Mesenteric fat pad (tissue), 1 donor: ENCODE measurements around the gene TSPAN31. TPM values are rescaled to one million over a fixed set of nuclear protein-coding genes. Genes with fewer than 3 reads are reported as not detected.
A peak's percentile ranks its signal among the peaks of the same experiment; 100 is the strongest.

ENCODE experiments used
- DNase-seq: peaks from one replicate; pipeline ENCODE4 v3.0.0-alpha.2; 2020; ENCODE audit warnings: low spot score
- total RNA-seq: library from RNA; stranded (reverse); fragmentation: NEBNext Ultra II Directional; extraction: Animal tissue kit (Norgen Biotek cat#: 25700); gene quantifications from one replicate; pipeline ENCODE4 v1.2.1, GENCODE V29; 2021
- donor health status: DM: yes; HTN: yes; CAD: no.

The TSPAN31 gene
- total RNA-seq, 1 donor from 2014 or later = 35.0 TPM

DNA sequence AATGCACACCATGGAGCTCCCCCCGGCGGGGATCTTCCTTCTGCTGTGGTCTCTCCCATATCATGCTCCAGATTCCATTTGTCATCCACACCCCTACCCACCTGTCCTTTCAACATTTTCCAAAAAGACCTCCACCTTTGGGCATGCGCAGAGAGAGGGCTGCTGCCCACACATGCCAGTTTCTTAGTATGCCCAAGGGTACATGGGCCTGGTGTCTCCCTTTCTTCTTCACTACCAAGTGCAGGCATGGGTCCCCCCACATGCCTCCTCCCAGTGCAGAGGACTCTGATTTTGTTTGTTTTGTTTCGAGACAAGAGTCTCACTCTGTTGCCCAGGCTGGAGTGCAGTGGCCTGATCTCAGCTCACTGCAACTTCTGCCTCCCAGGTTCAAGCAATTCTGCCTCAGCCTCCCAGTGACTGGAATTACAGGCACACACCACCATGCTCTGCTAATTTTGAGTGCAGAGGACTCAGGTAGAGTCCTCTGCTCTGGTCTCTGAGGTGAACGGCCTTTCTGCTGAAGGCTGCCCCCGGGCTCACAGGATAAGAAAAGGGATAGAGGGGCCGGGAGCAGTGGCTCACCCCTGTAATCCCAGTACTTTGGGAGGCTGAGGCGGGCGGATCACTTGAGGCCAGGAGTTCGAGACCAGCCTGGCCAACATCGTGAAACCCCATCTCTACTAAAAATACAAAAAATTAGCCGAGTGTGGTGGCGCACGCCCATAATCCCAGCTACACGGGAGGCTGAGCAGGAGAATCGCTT lies 22.8 kb upstream of the TSPAN31 start:
- peak; percentile 47 for DNase-seq

DNA sequence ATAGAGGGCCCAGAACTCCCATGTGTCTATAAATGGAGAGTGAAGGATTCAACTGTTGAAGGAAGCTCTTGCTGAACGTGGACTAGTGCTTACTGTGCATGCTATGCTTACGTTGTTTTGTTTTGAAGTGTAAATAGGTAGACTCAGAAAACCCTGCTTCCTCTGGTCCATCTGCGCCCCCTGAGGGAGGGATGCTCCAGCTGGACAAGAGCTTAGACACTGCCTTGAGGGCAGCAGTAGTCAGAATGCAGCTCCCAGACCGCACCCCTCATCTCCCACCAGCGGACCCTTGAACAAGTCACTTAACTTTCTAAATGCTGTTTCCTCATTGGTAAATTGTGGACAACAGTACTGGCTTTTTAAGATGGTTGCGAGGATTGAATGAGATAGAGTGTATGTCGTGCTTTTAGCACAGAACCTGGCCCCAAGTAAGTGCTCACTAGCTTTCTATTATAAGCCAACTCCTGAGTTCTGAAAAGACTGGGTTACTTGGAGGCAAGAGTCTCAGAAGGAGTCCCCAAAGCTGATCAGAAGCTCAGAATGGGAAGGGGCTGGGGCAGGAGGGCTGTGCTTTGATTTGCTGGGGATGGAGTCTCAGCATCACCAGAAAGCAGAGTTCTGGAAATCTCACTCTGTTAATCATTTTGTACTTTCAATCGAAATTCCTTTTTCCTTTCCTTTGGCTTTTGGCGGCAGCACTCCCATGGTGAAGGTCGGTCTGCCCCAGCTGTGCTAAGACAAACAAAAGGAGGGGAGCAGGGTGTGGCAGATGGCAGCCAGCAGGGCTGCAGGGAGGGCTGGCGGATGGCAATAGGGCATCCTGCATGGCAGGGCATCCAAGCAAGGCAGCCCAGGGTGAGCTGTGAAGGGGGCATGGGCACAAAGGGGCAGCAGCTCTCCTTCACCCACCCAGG lies 21.9 kb upstream of the TSPAN31 start:
- DNase-seq = peak; percentile 74

DNA sequence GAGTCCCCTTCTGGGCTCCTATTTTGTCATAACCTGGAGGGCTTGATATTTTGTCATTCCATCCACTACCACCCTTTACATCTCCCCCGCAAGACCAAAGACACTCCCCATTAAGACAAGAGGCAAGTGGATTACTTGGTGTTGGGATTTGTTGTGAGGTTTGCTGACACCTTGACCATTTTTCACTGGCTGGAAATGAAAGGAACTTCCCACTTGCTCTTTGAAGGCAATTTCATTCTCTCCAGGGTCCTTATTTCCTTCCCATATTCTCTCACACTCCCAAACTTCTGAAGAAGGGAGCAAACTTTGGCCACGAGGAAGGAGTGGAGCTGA lies 21.2 kb upstream of the TSPAN31 start:
- DNase-seq = no peak

DNA sequence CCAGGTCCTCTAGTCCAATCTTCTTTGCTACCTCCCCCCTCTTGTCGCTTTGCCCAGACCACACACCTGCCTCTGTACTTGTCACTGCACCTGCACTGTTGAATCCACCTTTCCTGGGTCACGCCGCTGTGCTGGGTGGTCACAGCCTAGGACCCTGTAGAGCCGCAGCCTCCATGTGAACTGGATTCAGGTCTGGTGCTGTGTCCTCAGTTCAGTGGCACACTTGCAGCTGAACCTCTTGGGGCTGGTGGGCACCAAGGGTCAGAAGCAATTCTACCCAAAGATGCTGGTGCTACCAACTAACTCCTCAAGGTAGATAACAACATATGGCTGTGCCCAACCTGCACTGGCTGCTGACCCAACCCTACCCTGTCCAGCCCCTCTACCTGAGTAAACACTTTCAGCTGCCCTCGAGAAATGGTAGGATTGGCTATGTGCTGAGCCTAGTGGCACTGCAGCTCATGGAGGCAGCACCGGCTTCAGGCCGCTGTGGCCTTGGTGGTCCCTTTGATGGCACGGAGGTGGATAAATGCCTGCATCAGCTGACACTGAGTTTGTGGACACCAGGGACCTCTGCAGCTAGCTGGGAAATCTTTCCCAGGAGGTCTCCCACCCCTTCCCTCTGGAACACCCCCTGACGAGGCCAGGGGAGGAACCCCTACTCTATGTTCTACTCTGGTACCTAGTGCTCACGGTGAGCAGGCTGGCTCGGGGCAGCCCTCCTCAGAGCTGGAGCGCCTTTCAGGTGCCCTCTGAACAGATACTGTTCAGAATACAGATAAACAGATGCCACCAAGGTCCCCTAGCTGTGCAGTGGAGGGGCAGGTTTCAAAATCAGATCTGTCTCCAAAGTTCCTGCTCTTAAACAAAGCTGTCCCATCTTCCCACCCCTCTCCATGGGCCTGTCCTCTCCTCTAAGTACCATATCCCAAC lies 20.6 kb upstream of the TSPAN31 start:
- no peak for DNase-seq

DNA sequence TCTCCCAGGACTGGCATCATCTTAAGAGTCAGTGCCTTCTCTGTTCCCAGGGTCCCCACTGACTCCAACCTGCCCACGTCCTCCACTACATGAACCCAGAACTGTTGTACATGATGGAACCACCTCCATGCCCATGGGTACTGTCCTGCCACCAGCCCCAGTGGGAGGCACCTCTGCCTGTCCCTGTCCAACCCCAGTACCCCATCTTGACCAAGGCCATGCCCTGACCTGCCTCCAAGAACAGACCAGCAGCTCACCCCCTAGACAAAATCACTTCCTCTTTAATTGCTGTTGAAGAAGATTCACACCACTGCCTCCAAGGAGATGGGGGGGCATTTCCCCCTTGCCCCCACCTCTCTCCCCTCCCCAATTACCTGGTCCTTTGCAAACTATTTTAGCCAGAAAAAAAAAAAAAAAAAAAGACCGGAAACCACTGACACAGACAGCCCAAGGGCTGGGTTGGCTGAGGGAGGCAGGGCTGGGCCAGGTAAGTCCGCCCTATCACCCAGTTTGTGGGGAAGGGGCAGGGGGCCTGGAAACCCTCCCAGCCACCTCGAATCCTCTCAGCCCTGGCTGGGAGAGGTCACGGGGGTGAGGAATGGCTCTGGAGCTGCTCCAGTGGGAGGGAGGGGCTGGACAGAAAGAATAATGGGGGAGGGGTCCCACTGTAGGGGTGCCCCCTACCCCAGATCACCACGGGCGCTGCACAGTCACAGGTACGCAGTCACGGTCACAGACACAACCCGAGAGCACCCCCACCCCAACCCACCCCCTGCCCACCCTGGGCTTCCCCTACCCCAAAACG lies 19.7 kb upstream of the TSPAN31 start:
- DNase-seq = peak; percentile 65

DNA sequence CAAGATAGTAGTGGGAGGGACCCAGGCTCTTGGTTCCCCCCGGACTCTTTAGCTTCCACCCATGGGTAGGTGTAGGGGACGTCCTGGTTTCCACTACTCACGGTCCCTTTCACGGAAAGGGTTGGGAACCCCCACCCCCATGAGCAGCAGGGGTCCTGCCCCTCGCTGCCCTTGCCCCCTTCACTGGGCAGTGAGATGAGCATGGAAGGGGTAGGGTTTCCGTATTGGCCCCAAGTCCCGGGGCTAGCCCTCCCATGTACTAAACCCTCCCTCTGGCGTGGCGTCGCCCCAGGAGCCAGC lies 19.0 kb upstream of the TSPAN31 start:
- no peak for DNase-seq

DNA sequence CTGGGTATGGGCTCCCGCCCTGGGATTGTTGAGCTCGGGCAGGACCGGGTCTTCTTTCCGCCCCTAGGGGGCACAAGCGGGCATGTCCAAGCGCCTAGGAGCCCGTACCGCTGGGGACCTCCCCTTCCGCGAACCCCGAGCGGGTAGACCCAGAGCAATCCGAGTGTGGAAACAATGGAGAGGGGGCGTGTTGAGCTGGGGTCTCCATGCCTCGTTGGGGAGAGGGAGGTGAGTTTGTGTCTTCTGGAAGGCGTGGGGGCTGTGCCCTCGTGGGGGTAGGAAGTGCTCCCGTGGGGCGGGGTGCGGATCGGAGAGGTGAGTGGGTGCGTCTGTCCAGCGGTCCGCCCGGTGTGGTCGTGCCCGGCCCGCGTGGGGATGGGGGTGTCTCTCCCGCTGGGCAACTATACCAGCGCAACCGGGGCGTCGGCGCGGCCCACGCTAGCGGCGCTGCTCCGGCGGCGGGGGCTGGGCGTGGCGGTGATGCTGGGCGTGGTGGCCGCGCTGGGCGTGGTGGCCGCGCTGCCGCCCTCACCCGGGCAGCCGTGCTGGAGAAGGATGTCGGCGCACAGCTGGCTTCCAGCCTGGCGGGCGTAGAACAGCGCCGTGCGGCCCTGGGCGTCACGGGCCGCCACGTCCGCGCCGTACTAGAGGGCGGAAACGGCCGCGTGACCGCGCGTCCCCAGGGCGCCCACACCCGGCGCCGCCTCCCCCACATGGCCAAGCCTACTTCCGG lies 18.5 kb upstream of the TSPAN31 start:
- peak; percentile 93 for DNase-seq

DNA sequence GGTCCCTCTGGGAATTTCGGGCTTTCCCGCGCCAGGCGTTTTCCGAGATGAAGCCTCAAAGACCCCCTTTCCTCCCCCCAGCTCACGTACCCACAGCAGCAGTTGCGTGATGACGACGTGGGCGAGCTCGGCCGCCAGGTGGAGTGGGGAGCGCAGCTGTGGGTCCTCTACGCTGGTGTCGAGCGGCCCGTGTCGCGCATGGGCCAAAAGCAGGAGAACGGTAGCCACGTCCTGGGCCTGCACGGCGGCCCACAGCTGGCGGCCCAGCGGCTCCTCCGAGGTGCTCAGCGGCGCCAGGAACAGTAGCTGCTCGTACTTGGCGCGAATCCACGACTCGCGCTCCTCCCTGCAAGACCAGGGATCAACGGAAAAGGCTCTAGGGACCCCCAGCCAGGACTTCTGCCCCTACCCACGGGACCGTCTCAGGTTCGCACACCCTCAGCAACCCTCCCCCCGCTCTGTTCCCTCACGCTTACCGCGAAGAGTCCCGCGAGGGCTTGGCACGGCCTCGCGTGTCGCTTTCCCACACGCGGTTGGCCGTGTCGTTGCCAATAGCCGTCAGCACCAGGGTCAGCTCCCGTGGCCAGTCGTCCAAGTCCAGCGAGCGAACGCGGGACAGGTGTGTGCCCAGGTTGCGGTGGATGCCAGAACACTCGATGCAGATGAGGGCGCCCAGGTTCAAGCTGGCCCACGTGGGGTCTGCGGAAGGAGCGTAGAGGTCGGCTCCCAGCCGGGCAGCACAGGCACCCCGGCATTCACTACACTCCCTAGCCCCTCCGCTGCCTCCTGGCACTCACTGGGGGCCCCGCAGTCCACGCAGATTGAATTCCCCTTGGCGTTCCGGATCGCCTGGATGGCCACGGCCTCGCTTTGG lies 17.7 kb upstream of the TSPAN31 start:
- peak; percentile 87 for DNase-seq

DNA sequence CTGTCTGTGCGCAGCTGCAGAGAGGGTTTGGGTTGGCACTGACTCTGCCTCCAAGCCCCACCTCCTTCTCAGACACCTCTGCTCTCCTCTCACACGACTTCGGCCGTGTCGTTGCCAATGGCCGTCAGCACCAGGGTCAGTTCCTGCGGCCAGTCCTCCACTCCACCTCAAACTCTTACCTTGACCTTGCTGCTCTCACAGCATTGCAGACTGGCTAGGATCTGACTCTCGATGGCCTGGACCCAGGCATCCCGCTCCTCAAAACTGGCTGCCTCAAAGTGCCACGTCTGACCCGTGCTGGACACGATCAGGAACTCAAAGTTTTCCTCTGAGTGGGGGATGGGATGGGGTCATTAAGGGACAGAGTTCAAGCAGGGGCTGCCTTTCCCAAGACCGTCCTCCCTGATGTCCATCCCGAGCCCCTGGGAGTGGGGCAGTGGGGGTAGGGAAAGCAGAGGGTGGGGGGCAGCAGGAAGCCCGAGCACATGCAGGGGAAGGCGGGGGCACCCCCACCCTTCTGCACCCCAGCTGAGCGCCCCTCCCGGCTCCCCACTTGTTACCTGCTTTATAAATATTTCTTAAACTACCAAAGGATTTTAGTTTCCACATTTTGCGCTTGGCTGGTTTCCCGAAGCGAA lies 17.0 kb upstream of the TSPAN31 start:
- peak; percentile 65 for DNase-seq

DNA sequence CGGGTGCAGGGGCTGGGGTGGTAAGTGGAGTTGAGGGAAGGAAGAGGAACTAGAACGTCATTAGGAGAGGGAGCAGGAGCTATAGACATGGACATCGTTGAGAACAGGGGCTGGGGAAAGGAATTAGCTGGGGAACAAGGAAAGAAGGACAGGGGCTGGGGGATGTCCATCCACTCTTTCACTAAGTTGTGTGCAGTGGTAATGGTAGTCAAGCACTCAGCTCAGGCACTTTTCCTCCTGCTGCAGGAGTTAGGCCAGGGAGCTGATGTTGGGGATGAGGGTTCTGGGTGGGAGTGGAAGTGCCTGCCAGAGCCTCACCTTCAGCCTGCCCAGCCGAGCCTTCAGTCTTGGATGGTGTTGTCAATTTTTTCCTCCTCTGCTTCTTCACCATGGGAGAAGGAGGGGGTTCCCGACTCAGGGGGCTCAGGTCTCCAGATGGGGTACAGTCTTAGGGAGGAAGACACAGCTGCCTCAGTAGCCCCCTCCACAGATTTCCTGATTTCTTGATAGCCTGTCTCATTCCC lies 15.5 kb upstream of the TSPAN31 start:
- peak; percentile 64 for DNase-seq

DNA sequence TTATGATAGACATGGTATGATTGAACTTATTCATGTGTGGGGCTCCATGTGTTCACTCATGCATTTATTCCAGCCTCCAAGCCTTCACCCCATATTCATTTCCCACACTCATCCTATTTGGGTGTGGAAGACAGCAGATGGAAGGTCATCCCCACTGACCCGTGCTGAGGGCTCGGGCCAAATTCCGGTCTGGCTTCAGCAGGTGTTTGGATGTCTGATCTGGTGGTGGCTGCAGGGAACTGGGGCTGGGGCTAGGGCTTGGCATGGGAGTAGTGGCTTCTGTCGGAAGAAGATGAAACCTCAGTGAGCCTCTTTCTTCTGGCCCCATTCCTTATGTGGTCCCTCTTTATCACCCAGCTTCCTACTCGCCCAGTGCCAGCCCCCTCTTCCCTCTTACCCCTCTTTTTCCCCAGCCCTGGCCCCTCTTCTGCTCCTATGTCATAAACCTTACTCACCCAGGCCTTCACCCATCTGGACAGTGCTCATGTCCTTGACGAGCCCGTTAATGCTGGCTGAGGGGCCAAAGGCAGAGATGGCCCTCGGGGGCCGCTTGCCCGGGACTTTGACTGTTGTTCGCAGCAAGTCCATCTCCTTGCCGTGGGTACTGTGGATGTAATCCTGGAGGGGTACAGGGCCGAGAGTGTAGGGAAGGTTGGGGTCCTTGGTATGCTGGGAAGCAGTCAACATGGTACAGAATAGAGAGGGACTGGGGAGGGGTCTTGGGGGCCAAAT lies 14.3 kb upstream of the TSPAN31 start:
- peak; percentile 88 for DNase-seq

DNA sequence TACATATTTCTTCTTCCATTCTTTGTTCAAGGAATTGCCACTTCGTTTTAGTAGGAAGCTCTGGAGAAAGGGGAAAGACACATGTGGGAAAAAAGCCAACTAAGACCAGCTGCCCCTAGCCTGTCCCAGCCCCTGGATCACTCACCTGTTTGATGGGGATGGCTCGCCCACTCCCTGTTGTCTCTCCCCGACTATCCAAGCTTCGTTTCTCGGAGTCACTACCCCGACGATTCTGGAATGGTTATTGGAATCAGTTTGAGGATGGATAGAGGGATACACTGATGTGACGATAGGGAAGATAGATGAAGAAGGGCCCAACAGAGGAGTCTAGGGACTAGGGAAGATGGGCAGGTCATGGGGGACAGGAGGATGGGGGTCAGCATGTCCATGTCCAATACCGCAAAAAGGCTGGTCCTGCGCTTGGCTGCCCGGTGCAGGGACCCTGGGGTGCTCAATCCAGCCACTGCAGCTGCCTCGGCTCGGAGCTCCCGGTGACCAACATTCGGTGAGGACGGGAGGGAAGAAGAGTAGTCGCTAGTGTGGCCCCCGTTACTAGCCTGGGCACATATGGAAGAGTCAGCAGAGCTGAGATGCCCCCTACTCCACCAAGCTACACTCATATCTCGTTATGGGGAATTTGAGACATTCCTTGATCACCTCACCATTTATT lies 13.3 kb upstream of the TSPAN31 start:
- no peak for DNase-seq

DNA sequence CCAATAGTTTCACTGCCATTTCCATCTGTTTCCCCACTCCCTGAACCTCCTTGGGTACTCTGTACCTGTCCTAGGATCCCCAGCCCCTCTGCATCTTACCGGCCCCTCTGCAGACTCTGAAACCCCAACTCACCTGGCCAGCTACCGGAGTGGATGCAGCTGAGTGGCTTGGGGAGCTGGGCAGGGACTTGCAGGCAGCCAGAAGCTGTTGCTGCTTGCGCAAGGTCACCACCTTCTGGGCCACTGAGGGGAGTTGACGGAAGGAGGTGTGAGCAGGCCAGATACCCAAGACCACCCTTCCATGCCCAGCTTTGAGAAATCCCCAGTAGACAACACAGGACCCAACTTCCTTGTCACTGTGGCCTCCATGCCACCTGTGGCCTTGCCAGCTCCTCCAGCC lies 12.6 kb upstream of the TSPAN31 start:
- no peak for DNase-seq

DNA sequence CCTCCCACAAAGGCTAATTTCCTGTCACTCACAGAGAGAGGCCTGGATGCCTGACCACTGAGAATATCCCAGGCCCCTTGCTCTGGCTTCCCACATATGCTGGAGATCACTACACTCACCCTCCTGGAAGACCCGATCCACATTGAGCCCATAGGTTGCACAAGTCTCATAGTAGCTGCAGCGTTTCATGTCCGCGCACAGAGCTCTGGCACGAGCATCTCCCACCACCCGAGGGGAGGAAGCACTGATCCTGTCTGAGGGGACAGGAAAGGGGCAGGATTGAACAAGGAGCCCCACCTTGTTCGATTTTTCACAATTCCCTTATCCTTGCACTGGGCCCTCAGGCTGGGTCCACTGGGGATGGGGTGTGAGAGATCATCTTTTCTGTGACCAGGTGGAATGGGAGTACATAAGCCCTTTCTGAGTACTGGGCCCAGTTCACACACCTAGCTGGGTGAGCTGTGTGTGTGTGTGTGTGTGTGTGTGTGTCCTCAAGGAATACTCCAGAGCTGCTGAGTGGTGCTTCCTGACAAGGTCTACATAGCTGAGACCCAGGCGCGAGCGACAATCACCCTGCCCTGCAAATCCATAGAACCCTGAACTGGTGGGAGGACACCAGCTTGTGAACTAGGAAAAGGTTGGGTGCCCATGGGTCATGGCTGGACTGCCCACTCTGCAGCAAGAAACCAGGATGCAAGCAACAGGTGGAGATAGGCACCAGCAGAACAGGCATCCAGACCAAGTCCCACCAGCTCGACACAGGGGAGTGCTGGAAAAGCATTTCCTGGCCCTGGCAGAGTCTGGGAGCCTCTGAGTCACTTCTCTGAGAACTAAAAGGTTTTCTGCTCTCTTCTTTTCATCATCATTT lies 11.9 kb upstream of the TSPAN31 start:
- DNase-seq = no peak

DNA sequence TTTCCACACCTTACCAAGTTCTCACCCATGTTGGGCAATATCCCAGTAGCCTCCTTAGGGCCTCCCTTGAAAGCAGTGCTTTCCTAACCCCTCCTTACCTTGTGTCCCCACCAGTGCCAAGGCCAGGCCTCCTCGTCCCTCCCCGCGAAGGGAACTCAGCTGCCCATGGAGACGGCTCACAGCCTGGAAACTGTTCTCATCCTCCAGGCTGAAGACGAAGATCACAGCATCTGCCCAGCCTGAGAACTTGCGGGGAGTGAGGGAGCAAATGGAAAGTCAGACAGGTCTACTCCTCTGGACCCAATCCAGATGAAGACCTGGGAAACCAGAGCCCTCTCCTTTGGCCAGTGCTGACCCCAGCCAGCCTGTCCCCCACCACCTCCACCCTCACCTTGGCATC lies 10.9 kb upstream of the TSPAN31 start:
- no peak for DNase-seq

DNA sequence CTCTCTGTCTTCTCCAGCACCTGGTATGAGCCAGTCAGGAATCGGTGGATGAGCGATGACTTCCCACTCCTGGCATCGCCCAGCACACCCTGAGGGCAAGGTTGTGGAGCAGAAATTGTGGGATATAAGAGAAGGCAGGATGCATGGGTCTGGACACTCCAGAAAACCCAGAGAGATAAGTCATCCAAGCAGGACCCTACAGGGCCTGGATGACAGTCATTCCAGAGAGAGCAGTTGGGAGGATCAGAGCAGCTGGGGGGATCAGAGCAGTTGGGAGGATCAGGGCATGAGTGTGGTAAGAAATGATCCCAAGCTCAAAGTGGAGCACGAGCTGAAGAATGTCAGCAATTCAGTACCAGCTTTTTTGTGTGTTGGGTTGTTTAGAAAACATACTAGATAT lies 10.2 kb upstream of the TSPAN31 start:
- no peak for DNase-seq
